Erythroblast (primary cell): ENCODE results near the gene CCER1.

Experiments used
- GATA1 ChIP-seq: IDR thresholded peaks from 2 replicates; pipeline ENCODE4 v1.6.1; 2011; ENCODE audit warnings: low read depth, mild to moderate bottlenecking, control low read depth, low read length, moderate library complexity
- POLR2A ChIP-seq: IDR thresholded peaks from 2 replicates; pipeline ENCODE4 v1.6.1; 2011; ENCODE audit warnings: mild to moderate bottlenecking, low read length

DNA sequence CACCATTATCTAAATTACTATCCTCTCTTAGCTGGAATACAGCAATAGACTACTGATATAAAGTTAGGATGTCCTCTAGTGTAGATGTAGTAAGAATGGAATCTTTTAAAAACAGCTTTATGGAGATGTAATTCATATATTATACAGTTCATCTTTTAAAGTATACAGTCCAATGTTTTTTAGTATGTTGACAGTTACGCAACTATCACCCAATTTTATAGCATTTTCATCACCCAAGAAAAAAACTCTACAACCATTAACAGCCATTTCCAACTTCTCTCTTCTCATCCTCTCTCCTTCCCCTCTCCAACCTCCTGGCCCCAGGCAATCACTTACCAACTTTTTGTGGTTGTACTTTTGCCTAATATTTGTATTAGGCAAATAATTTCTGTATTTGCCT is 27.2 kb upstream of the CCER1 start:
- no peak for TF ChIP-seq POLR2A
- TF ChIP-seq GATA1, result no peak
